ENCODE measurements around the gene PYCARD. TPM values are rescaled to one million over a fixed set of nuclear protein-coding genes. Genes with fewer than 3 reads are reported as not detected.

Gene PYCARD
- total and polyA plus RNA-seq, 2 donors (not counting 3 experiments of a cell fraction or from before 2014, with no cell fraction given), result 19.1 to 40.1 TPM

- Histone ChIP-seq H3K4me1 (ENCODE audit: control insufficient read depth, extremely low read depth, insufficient read depth, low read length) (no peaks in the 10 kb centered on the region), H3K9me1 (replicated peaks; ENCODE audit: control insufficient read depth, extremely low read depth, insufficient read depth, low read length) (no peaks in the 10 kb centered on the region), H3K27ac (ENCODE audit: insufficient read depth, low read depth, low read length) (no peak overlapping the region), H2AFZ (ENCODE audit: low read depth, low read length) (no peak overlapping the region), H3K36me3 (ENCODE audit: control insufficient read depth in 2 of 2, extremely low read depth in 1 of 2, insufficient read depth in 2 of 2, low read length in 2 of 2) (no peaks in the 10 kb centered on the region), H3K27me3 (ENCODE audit: control insufficient read depth in 2 of 2, insufficient read depth in 2 of 2, low read length in 2 of 2) (no peaks in the 10 kb centered on the region), H3K79me2 (ENCODE audit: control insufficient read depth, insufficient read depth, low read length) (no peaks in the 10 kb centered on the region), H3K9me3 (replicated peaks; ENCODE audit: control insufficient read depth, insufficient read depth, low read length) (no peaks in the 10 kb centered on the region), H4K20me1 (replicated peaks; ENCODE audit: control insufficient read depth, extremely low read depth, insufficient read depth, low read length) (no peaks in the 10 kb centered on the region), H3K4me3 (replicated peaks in 1 of 3; ENCODE audit: insufficient read depth in 1 of 3, low read depth in 1 of 3, low read length in 3 of 3) (no peak overlapping the region), H3K4me2 (ENCODE audit: insufficient read depth, low read length) (no peak overlapping the region), H3K9ac (replicated peaks; ENCODE audit: extremely low read depth, insufficient read depth, low read length) (no peak overlapping the region)
- FAIRE-seq (no peak), DNase-seq (ENCODE audit: low read depth, low spot score) (no peak)
- dilution Hi-C loops (cut with MboI; ENCODE audit: extremely low pct_ligation_motif_present, low sequenced_read_pairs), result no loop called here
- BruUV-seq (replicated peaks), result no TSS peak
- TF ChIP-seq JUN (IDR thresholded peaks at IDR 0.05; ENCODE audit: borderline replicate concordance, insufficient read depth, insufficient read length, low read depth) (no peak), POLR2A (IDR thresholded peaks at IDR 0.05; ENCODE audit: low read depth, low read length) (no peak), MYC (IDR thresholded peaks at IDR 0.05; ENCODE audit: low read depth, low read length) (no peak), MAX (IDR thresholded peaks at IDR 0.05; ENCODE audit: insufficient read depth, insufficient read length) (no peak), CTCF (IDR thresholded peaks at IDR 0.05; ENCODE audit: extremely low read depth in 1 of 2, insufficient read depth in 1 of 2, low read depth in 1 of 2, low read length in 2 of 2) (no peak)
- POLR2A ChIA-PET, result no interaction called here
- CTCF ChIA-PET, result interaction anchor here (2.0 kb wide), 1 partner anchor 8 kb away, joined by 4 read pairs; no protein-coding TSS in a partner anchor
- intact Hi-C loops (cut with micrococcal nuclease), result no loop called here
Measured at GRCh38 chr16:31250782-31251384, 48.3 kb upstream of the PYCARD start.

- FAIRE-seq, result no peak
- no peaks in the 10 kb centered on the region for H3K27me3 ChIP-seq (ENCODE audit: control insufficient read depth in 2 of 2, insufficient read depth in 2 of 2, low read length in 2 of 2)
- CTCF ChIA-PET, result interaction anchor here (0.9 kb wide), 1 partner anchor 22 kb away, joined by 3 read pairs; no protein-coding TSS in a partner anchor
Measured at GRCh38 chr16:31248344-31248743, 45.8 kb upstream of the PYCARD start.

More at GRCh38 chr16:31248344-31248743, 45.8 kb upstream of the PYCARD start:
- H4K20me1 ChIP-seq (replicated peaks; ENCODE audit: control insufficient read depth, extremely low read depth, insufficient read depth, low read length), result no peaks in the 10 kb centered on the region
- H3K27ac ChIP-seq (ENCODE audit: insufficient read depth, low read depth, low read length), result no peak overlapping the region
- H3K9ac ChIP-seq (replicated peaks; ENCODE audit: extremely low read depth, insufficient read depth, low read length), result no peak overlapping the region
- TF ChIP-seq POLR2A (IDR thresholded peaks at IDR 0.05; ENCODE audit: low read depth, low read length), result no peak
- no peak for TF ChIP-seq CTCF (IDR thresholded peaks at IDR 0.05; ENCODE audit: extremely low read depth in 1 of 2, insufficient read depth in 1 of 2, low read depth in 1 of 2, low read length in 2 of 2)
- TF ChIP-seq MAX (IDR thresholded peaks at IDR 0.05; ENCODE audit: insufficient read depth, insufficient read length), result no peak
- no peak for TF ChIP-seq FOS (IDR thresholded peaks at IDR 0.05; ENCODE audit: borderline replicate concordance, insufficient read depth, low read length)
- TF ChIP-seq JUN (IDR thresholded peaks at IDR 0.05; ENCODE audit: borderline replicate concordance, insufficient read depth, insufficient read length, low read depth), result no peak
- no peak for TF ChIP-seq MYC (IDR thresholded peaks at IDR 0.05; ENCODE audit: low read depth, low read length)
- TF ChIP-seq EZH2 (IDR thresholded peaks at IDR 0.05; ENCODE audit: borderline replicate concordance, low read depth, low read length, severe bottlenecking), result no peak
- TF ChIP-seq GATA2 (IDR thresholded peaks at IDR 0.05; ENCODE audit: insufficient read depth, insufficient read length, low read depth, low read length), result no peak
- no peak for TF ChIP-seq POLR2AphosphoS5 (IDR thresholded peaks at IDR 0.05; ENCODE audit: insufficient read depth, low read depth, low read length)
- H2AFZ ChIP-seq (ENCODE audit: low read depth, low read length), result no peak overlapping the region
- dilution Hi-C loops (cut with MboI; ENCODE audit: extremely low pct_ligation_motif_present, low sequenced_read_pairs) (no loop called here), intact Hi-C loops (cut with micrococcal nuclease) (no loop called here)
- no peak overlapping the region for H3K4me3 ChIP-seq (replicated peaks in 1 of 3; ENCODE audit: insufficient read depth in 1 of 3, low read depth in 1 of 3, low read length in 3 of 3)
- no peaks in the 10 kb centered on the region for H3K79me2 ChIP-seq (ENCODE audit: control insufficient read depth, insufficient read depth, low read length)
- H3K4me1 ChIP-seq (ENCODE audit: control insufficient read depth, extremely low read depth, insufficient read depth, low read length), result no peaks in the 10 kb centered on the region
- no peak overlapping the region for H3K4me2 ChIP-seq (ENCODE audit: insufficient read depth, low read length)
- H3K9me1 ChIP-seq (replicated peaks; ENCODE audit: control insufficient read depth, extremely low read depth, insufficient read depth, low read length), result no peaks in the 10 kb centered on the region
- no peak for DNase-seq (ENCODE audit: low read depth, low spot score)
- no peaks in the 10 kb centered on the region for H3K36me3 ChIP-seq (ENCODE audit: control insufficient read depth in 2 of 2, extremely low read depth in 1 of 2, insufficient read depth in 2 of 2, low read length in 2 of 2)
- POLR2A ChIA-PET, result no interaction called here
- BruUV-seq (replicated peaks), result no TSS peak
- H3K9me3 ChIP-seq (replicated peaks; ENCODE audit: control insufficient read depth, insufficient read depth, low read length), result no peaks in the 10 kb centered on the region
